Ammon's horn (tissue), 1 donor: Measurements from ENCODE around the gene SPACDR.
"Not testable (repeated sequence)": the region's sequence is repeated elsewhere in the genome, so short reads cannot be mapped to it uniquely, and the experiment has no call there.

Experiments used
- DNase-seq: peaks from one replicate; pipeline ENCODE4 v3.0.0-alpha.2; 2016; ENCODE audit warnings: low spot score

The SPACDR gene

GRCh38 chr7:100464210-100464660 is at the start of gene SPACDR:
TSS of gene SPACDR (minus strand) at chr7:100464260. CDS start at chr7:100464025, 235 bp downstream.
- DNase-seq, result no peak

- no peak for DNase-seq
Measured at GRCh38 chr7:100513212-100513810, 49.3 kb upstream of the SPACDR start.

- DNase-seq, result no peak
Measured at GRCh38 chr7:100510437-100511239, 46.6 kb upstream of the SPACDR start.

GRCh38 chr7:100509231-100509630 is 45.2 kb upstream of the SPACDR start:
- DNase-seq, result peak; percentile 40

GRCh38 chr7:100506356-100506923 is 42.4 kb upstream of the SPACDR start:
- DNase-seq, result no peak

DNA sequence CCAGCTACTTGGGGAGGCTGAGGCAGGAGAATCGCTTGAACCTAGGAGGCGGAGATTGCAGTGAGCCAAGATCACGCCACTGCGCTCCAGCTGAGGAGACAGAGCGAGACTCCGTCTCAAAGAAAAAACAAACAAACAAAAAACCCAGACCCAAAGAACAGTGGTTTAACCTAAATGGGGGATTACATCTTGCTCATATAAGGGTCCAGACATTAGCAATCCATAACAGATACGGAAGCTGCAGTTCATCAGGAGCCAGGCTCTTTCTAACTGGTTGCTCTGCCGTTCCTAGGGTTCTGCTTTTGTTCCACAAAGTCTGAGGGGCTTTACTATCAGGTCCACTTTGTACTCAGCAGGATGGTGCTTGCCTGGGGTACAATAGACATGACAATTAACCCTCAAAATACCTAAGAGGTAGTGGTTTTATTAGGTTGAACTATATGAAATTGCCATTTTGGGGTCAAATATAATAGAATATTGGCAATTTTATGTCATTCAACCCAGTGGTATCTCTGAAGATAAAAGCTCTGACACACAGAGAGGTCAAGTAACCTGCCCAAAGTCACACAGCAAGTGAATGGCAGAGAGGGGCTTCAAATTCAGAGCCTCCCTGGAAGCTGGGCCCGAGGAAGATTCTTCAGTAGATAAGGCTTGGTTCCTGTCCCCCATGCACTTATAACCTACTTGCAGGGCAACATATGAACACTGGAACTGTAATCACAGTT is 41.0 kb upstream of the SPACDR start:
- no peak for DNase-seq

DNA sequence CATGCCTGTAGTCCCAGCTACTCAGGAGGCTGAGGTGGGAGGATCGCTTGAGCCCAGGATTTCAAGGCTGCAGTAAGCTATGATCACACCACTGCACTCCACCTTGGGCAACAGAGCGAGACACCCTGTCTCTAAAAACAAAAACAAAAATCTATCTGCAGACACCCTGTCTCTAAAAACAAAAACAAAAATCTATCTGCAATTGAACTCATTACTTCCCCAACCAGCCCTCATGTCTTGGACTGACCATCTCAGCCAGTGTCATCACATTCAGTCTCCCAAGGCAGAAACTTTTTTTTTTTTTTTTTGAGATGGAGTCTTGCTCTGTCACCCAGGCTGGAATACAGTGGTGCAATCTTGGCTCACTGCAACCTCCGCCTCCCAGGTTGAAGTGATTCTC is 40.0 kb upstream of the SPACDR start:
- DNase-seq, result not testable (repeated sequence)

DNA sequence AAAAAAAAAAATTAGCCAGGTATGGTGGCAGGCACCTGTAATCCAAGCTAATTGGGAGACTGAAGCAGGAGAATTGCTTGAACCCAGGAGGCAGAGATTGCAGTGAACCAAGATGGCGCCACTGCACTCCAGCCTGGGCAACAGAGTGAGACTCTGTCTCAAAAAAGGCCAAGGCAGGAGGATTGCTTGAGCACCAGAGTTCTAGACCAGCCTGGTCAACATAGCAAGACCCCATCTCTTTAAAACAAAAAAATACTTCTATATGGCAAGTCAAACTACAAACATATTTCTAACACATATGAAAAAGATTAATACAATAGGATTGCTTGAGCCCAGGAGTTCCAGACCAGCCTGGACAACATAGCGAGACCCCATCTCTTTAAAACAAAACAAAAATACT is 36.7 kb upstream of the SPACDR start:
- DNase-seq, result not testable (repeated sequence)

- DNase-seq, result no peak
Measured at GRCh38 chr7:100496509-100496908, 32.4 kb upstream of the SPACDR start.

DNA sequence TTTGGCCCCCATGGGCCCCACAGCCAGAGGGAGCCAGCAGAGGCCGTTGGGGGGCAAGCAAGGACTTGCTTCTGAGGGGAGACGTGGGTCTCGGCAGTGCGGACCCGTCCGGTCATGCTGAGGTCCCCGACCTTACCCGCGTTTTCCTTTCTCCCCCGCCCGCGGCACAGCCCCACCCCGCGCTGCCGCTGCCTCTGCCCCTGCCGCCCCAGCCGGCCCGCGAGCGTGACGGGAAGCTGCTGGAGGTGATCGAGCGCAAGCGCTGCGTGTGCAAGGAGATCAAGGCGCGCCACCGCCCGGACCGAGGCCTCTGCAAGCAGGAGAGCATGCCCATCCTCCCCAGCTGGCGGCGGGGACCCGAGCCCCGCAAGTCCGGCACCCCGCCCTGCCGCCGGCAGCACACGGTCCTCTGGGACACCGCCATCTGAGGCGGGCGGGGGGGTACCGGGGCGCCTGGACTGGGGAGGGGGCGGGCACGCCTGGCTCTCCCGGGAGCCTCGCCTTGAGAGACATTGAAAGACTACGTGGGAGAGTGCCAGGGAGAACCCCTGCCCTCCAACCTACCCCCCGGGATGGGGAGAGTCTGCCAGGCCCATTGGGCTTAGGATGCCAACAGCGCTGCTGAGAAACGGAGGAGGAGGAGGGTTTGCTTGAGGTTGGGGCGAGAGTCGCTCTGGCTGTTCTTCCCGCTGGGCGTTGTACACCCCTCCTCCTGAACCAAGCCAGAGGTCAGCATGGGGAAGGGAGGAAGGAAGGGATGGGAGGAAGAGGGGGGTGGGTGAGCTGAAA is 29.6 kb upstream of the SPACDR start:
- peak; percentile 74 for DNase-seq

- DNase-seq, result no peak
Measured at GRCh38 chr7:100492738-100493475, 28.8 kb upstream of the SPACDR start.

GRCh38 chr7:100491192-100491578 is 27.1 kb upstream of the SPACDR start:
- DNase-seq, result no peak

DNA sequence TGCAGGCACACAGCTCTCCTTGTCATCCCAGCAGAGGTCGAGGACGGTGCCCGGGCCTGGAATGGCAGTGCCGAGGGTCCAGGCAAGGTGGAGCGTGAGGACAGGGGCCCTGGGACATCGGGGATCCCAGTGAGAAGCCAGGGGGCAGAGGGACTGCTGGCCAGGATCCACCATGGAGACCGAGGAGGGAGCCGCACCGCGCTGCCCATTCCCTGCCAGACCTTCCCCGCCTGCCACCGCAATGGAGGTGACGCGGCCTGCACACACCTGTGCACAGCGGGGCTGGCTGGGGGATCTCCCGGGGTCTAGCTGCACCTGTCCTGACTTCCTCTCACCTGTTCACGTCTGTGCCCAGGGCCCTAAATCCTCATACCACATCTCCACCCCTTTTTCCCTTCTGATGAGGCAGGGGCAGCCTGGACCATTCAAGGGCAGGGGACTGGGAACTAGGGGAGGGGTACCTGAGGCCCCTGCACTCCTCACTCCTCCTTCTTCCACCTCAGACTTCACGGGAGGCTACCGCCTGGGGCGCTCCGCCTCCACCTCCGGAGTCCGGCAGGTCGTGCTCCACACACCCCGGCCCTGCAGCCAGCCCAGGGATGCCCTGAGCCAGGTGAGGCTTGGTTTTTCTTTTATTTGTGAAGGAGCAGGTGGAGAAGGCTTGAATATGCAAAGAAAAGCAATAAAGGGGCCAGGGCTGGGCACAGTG is 26.6 kb upstream of the SPACDR start:
- no peak for DNase-seq

- DNase-seq, result peak; percentile 99
Measured at GRCh38 chr7:100489824-100490223, 25.8 kb upstream of the SPACDR start.

DNA sequence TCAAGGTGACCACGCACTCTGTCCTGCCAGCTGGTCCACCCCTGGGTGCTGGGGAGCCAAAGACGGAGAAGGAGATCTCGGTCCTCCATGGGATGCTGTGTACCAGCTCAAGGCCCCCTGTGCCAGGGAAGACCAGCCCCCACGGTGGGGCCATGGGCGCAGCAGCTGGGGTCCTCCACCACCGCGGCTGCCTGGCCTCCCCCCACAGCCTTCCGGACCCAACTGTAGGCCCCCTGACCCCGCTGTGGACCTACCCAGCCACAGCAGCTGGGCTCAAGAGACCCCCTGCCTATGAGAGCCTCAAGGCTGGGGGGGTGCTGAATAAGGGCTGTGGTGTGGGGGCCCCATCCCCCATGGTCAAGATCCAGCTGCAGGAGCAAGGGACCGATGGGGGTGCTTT is 25.1 kb upstream of the SPACDR start:
- DNase-seq, result no peak

- no peak for DNase-seq
Measured at GRCh38 chr7:100488333-100489095, 24.5 kb upstream of the SPACDR start.

DNA sequence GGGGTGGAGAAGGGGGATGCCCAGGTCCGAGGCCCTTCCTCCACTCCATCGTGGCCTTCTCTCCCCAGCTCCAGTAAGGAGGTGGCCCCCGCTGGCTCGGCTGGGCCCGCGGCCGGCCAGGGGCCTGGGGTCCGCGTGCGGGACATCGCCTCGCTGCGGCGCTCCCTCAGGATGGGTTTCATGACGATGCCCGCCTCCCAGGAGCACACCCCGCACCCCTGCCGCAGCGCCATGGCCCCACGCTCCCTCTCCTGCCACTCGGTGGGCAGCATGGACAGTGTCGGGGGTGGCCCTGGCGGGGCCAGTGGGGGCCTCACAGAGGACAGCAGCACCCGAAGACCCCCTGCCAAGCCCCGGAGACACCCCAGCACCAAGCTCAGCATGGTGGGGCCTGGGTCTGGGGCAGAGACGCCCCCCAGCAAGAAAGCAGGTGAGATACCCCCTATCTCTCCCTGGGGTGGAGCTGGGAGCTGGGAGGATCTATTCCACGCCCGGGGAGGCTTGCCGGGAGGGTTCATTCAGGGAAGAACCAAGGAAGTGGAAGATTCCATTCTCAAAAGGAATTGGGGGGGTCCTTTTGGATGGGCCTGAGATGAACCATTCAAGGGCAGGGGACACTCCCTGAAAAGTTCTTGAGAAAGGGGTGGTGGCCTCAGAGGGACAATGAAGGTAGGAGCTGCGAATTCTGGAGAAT is 22.8 kb upstream of the SPACDR start:
- no peak for DNase-seq

DNA sequence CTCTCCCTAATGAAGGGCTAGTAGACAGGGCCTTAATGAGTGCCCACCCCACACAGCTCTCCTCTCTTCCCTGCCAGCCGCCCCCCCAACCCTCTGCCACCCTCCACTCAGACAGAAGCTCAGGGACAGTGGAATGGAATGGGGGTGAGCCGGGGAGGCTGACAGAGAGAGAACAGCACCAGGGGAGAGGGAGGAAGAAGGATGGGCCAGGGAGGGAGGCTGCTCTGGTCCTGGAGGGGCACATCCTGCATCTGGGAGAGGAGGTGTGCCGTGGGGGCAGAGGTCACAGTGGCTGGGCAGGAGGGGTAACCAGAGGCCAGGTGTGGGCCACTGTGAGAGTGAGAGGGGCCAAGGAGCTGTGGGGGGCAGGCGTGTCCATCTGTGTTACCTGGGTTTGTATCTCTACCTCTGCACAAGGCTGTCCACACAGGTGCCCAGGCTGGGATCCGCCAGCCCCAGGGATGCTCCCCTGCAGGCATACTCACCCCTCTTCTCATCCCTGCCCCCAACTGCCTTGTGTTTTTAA is 22.1 kb upstream of the SPACDR start:
- no peak for DNase-seq

DNA sequence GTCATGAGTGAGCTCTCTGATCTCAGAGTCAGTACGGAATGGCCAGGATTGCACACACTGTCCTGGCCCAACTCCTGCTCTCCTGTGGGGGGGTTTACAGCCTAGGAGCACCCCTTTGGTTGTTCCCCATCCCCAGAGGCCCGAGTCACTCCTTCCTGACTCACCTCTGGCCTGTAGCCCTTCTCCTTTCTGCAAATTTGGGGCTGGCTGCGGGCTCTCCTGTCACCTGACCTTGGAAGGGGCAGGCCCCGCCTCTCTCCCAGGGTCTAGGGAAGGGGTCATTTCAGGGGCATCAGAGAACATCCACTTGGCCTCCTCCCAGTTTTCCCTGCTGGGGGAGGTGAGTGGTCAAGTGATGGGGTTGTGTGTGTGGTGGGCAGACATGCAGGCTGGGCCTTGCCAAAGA is 21.4 kb upstream of the SPACDR start:
- no peak for DNase-seq
